ENCODE results near the gene PARD6G. TPM values are rescaled to one million over a fixed set of nuclear protein-coding genes. Genes with fewer than 3 reads are reported as not detected.
"Not testable (repeated sequence)": the region's sequence is repeated elsewhere in the genome, so short reads cannot be mapped to it uniquely, and the experiment has no call there.

The PARD6G gene
- total RNA-seq, 3 donors from 2014 or later = 0.58 to 8.5 (median 2.0) TPM

DNA sequence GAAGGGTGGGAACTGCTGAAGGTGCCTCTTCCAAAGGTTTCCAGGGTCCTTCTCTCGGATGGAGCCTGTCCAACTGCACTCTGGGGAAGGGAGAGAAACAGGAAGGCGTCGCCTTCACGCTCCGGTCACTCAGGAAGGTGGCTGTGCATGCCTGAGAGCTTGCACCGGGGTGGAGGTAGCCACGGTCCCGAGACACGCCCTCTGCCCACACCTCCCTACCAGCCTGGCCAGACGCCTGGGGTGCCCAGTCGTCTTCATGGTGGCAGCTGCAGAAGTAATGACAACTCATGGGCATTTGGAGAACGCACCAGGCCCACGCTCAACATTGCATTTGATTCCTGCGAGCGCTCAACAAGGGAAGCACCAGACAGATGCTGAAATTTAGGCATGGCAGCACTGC, 78.3 kb downstream of the PARD6G start:
- H3K36me3 ChIP-seq (ENCODE audit: low read depth) = no peaks in the 10 kb centered on the region
- TF ChIP-seq, protein P1, sequence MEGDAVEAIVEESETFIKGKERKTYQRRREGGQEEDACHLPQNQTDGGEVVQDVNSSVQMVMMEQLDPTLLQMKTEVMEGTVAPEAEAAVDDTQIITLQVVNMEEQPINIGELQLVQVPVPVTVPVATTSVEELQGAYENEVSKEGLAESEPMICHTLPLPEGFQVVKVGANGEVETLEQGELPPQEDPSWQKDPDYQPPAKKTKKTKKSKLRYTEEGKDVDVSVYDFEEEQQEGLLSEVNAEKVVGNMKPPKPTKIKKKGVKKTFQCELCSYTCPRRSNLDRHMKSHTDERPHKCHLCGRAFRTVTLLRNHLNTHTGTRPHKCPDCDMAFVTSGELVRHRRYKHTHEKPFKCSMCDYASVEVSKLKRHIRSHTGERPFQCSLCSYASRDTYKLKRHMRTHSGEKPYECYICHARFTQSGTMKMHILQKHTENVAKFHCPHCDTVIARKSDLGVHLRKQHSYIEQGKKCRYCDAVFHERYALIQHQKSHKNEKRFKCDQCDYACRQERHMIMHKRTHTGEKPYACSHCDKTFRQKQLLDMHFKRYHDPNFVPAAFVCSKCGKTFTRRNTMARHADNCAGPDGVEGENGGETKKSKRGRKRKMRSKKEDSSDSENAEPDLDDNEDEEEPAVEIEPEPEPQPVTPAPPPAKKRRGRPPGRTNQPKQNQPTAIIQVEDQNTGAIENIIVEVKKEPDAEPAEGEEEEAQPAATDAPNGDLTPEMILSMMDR (IDR thresholded peaks at IDR 0.05) = no peak
- intact Hi-C loops (cut with DNase I, micrococcal nuclease) = no loop called here
- no peak overlapping the region for H3K4me3 ChIP-seq
- no peaks in the 10 kb centered on the region for H3K4me1 ChIP-seq (ENCODE audit: low read depth)
- no peak for ATAC-seq
- DNase-seq = no peak
- H3K9me3 ChIP-seq = peaks cover 15% of the 10 kb centered on the region

DNA sequence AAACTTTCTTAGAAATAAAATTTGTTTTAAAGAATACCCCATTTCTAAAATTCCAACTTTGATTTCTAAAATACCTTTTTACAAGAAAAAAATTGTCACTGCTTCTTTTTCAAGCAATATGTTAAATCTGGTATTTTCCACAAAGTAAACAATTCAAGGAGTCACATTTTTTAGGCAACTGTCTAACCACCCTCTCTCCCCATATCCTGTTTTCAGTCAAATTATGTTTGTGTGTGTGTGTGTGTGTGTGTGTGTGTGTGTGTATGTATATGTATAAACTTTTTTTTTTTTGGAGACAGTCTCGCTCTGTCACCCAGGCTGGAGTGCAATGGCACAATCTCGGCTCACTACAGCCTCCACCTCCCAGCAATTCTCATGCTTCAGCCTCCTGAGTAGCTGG, 79.0 kb downstream of the PARD6G start:
- ATAC-seq = no peak
- Histone ChIP-seq H3K9me3 (peaks cover 16% of the 10 kb centered on the region), H3K36me3 (ENCODE audit: low read depth) (no peaks in the 10 kb centered on the region), H3K4me1 (ENCODE audit: low read depth) (no peaks in the 10 kb centered on the region), H3K4me3 (no peak overlapping the region)
- TF ChIP-seq, protein P1 (IDR thresholded peaks at IDR 0.05) = no peak
- no peak for DNase-seq
- intact Hi-C loops (cut with DNase I, micrococcal nuclease) = no loop called here

DNA sequence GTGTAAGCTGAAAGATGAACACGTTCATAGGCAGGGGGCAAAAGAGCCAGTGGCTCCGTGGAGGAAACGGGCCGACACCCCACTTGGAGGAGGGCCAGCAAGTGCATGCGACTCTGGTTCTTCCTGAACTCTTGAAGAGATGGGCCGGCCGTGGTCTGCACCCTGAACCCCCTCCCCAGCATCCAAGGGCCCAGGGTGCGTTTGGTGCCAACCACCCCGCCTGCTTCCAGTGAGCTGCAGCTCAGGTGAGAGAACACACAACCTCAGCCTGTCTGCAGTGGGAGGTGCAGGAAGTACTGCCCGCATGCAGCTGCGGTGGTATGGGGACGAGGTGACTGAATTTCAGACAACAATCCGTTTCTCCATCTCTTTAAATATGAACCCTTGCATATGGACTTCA, 79.4 kb downstream of the PARD6G start:
- Histone ChIP-seq H3K4me1 (ENCODE audit: low read depth) (no peaks in the 10 kb centered on the region), H3K9me3 (peaks cover 16% of the 10 kb centered on the region), H3K4me3 (no peak overlapping the region), H3K36me3 (ENCODE audit: low read depth) (no peaks in the 10 kb centered on the region)
- no peak for ATAC-seq
- DNase-seq = no peak
- TF ChIP-seq, protein P1 (IDR thresholded peaks at IDR 0.05) = no peak
- intact Hi-C loops (cut with DNase I, micrococcal nuclease) = no loop called here

DNA sequence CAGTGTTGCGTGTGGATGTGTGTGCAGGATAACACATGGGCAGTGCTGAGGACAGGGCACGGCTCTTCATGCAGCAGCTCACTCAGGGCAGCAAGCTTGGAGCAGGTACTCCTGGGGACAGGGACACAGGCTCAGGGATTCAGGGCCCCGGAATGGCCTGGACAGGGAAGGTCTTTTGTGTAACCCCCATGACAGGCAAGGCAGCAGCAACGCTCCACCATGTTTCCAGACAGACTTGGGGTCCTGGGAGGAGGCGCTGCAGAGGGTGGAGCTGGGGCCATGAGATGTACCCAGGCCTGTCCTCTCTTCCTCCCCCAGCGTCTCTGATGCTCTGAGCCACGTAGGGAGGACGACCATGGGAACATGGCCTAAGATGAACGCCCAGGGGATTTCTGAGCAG, 80.0 kb downstream of the PARD6G start:
- no peaks in the 10 kb centered on the region for H3K36me3 ChIP-seq (ENCODE audit: low read depth)
- H3K4me3 ChIP-seq = no peak overlapping the region
- DNase-seq = no peak
- ATAC-seq = no peak
- TF ChIP-seq, protein P1 (IDR thresholded peaks at IDR 0.05) = no peak
- no peaks in the 10 kb centered on the region for H3K4me1 ChIP-seq (ENCODE audit: low read depth)
- peaks cover 16% of the 10 kb centered on the region for H3K9me3 ChIP-seq
- intact Hi-C loops (cut with DNase I, micrococcal nuclease) = no loop called here

DNA sequence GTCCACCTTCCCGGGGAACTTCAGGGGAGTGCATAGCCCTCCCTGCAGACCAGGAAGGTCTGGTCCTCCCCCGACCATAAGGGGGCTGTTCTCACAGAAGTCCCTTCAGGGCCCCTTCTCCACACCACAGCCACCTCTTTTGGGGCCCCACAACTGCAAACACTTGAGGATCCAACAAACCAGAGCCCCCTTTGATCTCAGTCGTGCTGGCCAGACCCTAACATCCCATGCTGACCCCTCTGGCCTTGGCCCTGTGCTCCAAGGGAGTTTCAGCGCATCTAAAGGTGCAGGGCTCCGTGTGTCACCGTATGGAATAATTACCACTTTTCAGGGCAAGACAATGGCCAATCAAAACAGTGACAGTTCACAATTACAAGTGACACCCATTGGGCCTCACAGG, 80.6 kb downstream of the PARD6G start:
- Histone ChIP-seq H3K36me3 (ENCODE audit: low read depth) (no peaks in the 10 kb centered on the region), H3K4me3 (no peak overlapping the region), H3K4me1 (ENCODE audit: low read depth) (no peaks in the 10 kb centered on the region), H3K9me3 (peaks cover 16% of the 10 kb centered on the region)
- no peak for ATAC-seq
- no peak for DNase-seq
- TF ChIP-seq, protein P1 (IDR thresholded peaks at IDR 0.05) = no peak
- intact Hi-C loops (cut with DNase I, micrococcal nuclease) = no loop called here

DNA sequence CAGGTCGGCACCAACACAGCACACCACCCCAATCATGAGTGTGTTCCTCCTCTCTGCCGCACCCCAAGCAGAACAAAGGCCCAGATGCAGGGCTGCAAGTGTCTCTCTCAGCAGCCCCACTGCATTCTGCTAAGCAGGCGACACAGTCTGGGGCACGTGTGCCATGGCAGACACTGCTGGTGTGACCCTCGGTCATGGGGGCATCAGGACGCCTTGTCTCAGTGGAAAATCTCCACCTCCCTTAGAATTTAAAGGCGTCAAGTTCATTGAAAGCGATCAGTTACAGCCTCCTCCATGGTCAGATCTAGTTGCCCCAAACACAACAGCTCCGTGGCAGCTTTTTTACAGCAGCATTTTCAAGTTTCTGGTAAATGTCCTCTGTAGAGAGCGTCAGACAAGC, 81.1 kb downstream of the PARD6G start:
- Histone ChIP-seq H3K4me1 (ENCODE audit: low read depth) (no peaks in the 10 kb centered on the region), H3K9me3 (peaks cover 16% of the 10 kb centered on the region), H3K36me3 (ENCODE audit: low read depth) (no peaks in the 10 kb centered on the region), H3K4me3 (no peak overlapping the region)
- intact Hi-C loops (cut with DNase I, micrococcal nuclease) = no loop called here
- TF ChIP-seq, protein P1 (IDR thresholded peaks at IDR 0.05) = no peak
- DNase-seq = no peak
- ATAC-seq = no peak

DNA sequence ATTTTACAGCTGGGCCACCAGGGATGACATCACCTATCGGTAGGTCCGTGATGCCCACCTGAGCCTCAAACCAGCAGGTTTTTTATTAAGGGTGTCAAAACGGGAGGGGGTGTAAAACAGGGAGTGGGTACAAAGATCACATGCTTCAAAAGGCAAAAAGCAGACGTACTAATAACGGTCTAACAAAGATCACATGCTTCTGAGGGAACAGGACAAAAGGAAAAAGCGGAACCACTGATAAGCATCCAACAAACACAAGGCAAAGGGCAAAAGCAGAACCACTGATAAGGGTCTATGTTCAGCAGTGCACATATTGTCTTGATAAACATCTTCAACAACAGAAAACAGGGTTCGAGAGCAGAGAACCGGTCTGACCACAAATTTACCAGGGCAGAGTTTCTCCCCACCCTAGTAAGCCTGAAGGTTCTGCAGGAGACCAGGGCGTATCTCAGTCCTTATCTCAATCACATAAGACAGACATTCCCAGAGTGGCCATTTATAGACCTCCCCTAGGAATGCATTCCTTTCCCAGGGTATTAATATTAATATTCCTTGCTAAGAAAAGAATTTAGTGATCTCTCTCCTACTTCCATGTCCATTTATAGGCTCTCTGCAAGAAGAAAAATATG, 82.5 kb downstream of the PARD6G start:
- DNase-seq; H3K4me1 ChIP-seq (ENCODE audit: low read depth); H3K4me3 ChIP-seq; ATAC-seq; H3K36me3 ChIP-seq (ENCODE audit: low read depth); intact Hi-C loops (cut with DNase I, micrococcal nuclease): not testable (repeated sequence)
- peaks cover 16% of the 10 kb centered on the region for H3K9me3 ChIP-seq

Measured in mucosa of descending colon (tissue), 3 donors.